Neuron (in vitro differentiated cells): ENCODE results near the gene DUSP1.

Source experiments
- H2AFZ ChIP-seq: one replicate; pipeline ENCODE4 v1.6.1; 2013; ENCODE audit warnings: low read depth, mild to moderate bottlenecking, inconsistent platforms, low read length, moderate library complexity
- H3K27me3 ChIP-seq: one replicate; pipeline ENCODE4 v1.6.1; 2013; ENCODE audit warnings: low read length; ENCODE audit not compliant: insufficient read depth
- H3K36me3 ChIP-seq: one replicate; pipeline ENCODE4 v1.6.1; 2013; ENCODE audit warnings: low read length; ENCODE audit not compliant: insufficient read depth
- H3K4me1 ChIP-seq: one replicate; pipeline ENCODE4 v1.6.1; 2013; ENCODE audit warnings: low read length; ENCODE audit not compliant: insufficient read depth
- H3K4me3 ChIP-seq: 2 replicates; pipeline ENCODE4 v1.5.1; 2013; ENCODE audit warnings: mild to moderate bottlenecking, low read length, moderate library complexity
- H3K9me3 ChIP-seq: one replicate; pipeline ENCODE4 v1.6.1; 2013; ENCODE audit warnings: low read length

DUSP1 gene

DNA sequence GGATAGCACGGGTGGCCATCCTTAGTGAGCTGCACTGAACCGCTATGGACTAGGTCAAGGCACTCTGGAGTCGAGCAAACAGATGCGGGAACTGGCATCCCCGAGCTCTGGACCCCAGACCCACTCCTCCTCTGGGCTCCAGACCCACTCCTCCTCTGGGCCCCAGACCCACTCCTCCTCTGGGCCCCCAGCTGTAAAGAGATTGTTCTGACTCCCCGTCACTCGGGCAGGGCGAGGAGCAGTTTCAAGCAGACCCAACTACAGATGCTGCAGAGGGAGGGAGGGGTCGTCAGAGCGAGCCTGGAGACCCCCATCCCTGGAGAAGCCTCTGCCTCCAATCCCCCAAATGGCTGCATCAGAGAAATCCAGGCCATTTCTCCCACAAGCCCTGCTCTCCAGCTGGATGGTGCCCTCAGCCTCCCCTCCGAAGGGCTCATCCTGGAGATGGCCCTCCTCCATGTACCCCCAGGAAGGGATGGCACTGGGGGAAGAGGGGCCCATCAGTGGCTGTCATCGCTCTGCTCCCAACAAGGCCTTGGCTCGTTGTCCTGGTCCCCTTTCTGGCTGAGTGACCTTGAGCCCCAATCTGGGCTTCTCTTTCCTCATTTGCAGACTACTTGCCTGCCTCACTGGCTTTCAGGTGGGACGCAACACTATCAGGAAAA, 38.7 kb downstream of the DUSP1 start:
- Histone ChIP-seq H3K4me3 (no peak overlapping the region), H3K9me3 (no peaks in the 10 kb centered on the region), H3K36me3 (no peaks in the 10 kb centered on the region), H2AFZ (no peak overlapping the region), H3K27me3 (peaks cover 27% of the 10 kb centered on the region), H3K4me1 (peaks cover 8% of the 10 kb centered on the region)

DNA sequence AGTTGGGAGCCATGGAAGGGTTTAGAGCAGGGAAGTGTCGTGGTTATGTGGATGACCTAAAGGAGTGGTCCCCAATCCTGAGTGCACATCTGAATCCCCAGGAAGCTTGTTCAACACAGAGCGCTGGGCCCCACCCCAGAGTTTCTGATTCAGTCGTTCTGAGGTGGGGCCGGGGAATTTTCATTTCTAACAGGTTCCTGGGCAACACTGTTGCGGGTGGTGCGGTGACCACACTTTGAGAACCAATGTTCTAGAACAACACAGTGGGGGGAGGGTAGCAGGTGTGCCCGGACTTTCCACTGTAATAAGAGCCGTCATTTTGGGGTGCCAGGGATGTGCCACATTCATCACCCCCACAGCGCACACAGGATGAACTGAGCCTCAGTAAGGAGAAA, 39.3 kb downstream of the DUSP1 start:
- Histone ChIP-seq H3K36me3 (no peaks in the 10 kb centered on the region), H3K4me3 (no peak overlapping the region), H3K9me3 (no peaks in the 10 kb centered on the region)

DNA sequence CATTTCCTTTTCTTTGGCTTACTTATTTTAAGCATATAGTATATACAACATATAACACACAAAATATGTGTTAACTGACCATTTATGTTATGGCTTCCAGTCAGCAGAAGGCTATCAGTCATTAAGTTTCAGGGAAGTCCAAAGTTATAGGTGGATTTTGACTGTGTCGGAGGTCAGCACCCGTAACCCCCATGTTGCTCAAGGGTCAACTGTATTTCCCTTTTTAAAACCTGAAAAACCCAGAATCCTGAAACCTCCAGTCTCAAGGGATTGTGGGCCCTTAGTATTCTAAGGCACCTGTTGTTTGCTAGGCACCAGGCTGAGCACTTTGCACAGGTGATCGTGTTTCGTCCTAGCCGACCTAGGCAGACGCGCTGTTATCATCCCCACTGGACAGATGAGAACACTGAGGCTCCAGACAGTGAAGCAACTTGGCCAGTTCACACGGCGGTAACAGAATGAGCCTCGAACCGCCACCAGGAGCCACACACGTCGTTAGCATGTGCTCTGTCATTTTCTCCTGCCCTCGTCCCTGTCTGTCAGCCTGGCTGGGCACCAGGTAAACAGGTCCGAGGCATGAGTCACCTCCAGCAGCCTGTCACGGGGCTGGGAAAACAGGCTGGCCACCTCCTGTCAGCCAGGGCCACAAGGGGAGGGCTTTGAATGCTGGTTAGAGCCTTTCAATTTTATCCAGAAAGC, 39.9 kb downstream of the DUSP1 start:
- no peak overlapping the region for H2AFZ ChIP-seq
- H3K36me3 ChIP-seq = no peaks in the 10 kb centered on the region
- H3K9me3 ChIP-seq = no peaks in the 10 kb centered on the region
- peaks cover 27% of the 10 kb centered on the region for H3K27me3 ChIP-seq
- H3K4me3 ChIP-seq = no peak overlapping the region
- H3K4me1 ChIP-seq = peaks cover under 1% of the 10 kb centered on the region

More for the DNA sequence above, 39.3 kb downstream of the DUSP1 start:
- H3K4me1 ChIP-seq = peaks cover 4% of the 10 kb centered on the region
- H3K27me3 ChIP-seq = peaks cover 27% of the 10 kb centered on the region
- no peak overlapping the region for H2AFZ ChIP-seq

DNA sequence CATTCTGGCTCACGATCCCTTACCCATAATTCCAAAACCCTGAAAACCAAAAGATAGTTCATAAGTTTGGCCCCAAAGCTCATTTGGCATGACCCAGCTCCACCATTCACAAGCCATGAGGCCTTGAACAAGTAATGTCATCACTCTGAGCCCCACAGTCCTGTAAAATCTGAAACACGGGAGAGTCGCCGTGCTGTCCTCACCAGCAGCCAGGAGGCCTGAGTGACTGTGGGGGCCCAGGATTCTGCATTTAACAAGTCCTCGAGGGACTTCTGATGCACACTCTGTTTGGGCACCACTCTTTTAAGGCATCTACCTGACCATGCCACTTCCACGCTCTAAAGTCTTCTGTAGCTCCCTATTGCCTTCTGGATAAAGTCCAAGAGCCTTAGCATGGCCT, 40.8 kb downstream of the DUSP1 start:
- Histone ChIP-seq H3K36me3 (no peaks in the 10 kb centered on the region), H3K27me3 (peaks cover 27% of the 10 kb centered on the region), H3K4me1 (no peaks in the 10 kb centered on the region), H3K9me3 (no peaks in the 10 kb centered on the region), H3K4me3 (no peak overlapping the region), H2AFZ (no peak overlapping the region)

DNA sequence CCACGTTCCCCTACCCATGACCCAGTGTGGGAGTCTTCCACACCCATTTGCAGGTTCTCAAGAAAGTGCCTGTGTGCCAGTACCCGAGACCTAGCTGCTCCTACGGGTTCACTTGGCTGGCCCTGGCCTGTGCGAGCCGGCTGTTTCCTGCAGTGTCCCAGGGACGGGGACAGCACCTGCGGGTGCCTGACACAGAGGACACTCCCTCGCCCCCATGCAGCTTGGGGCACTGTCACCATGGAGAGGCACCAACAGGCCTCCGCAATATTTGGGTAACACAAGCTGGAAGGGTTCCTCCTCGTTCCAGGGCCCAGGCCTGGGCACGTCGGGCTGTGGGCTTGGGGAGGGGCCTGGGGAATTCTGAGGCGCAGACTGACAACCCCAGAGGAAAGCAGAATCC, 41.4 kb downstream of the DUSP1 start:
- Histone ChIP-seq H3K27me3 (peaks cover 27% of the 10 kb centered on the region), H3K4me1 (no peaks in the 10 kb centered on the region), H3K9me3 (no peaks in the 10 kb centered on the region), H3K36me3 (no peaks in the 10 kb centered on the region), H2AFZ (no peak overlapping the region), H3K4me3 (no peak overlapping the region)

DNA sequence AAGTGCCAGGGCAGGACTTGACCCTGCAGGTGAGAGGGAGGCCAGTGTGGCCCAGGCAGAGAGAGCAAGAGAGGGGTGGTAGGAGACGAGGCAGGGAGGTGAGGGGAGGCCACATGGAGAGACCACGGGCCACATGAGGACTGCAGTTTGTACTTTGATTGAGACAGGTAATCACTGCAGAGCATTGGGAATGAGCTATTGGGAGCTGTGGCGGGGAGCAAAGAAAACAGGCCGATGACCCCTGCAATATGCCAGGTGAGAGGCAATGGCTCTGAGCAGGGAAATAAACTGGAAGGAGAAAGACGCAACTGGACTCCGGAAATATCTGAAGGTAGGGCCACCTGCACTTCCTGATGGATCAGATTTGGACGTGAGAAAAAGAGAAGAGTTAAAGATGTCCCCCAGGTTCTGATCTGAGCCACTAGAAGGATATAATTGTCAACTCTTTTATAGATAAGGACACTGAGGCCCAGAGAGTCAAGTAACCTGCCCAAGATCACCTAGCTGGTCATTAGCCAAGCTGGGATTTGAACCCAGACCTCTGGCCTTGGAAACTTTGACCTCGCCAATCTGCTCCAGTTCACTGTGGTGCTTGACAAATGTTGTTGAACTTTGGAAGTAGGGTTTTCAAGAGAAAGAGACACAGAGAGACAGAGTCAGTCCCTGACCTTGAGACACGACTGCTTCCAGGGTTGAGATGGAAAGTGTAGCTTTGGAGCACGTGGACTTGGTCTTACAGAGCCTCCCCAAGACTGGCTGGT, 42.3 kb downstream of the DUSP1 start:
- H3K27me3 ChIP-seq = peaks cover 24% of the 10 kb centered on the region

DNA sequence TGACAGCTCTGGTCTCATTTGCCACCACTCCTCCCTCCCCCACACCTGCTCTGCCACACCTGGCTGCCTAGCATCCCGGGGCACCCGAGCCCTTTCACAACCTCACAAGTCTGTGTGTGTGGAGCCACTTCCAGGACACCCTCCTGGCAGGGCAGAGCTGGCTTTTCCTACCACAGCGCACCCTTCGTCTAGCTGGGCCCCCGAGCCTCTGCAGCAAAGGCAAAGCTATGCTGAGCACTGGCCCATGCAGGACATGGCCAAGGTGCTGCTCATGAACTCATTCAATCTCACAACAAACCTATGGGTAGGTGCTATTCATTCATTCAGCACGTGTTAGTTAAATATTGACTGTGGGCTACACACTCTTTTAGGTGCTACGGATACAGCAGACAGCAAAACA, 43.4 kb downstream of the DUSP1 start:
- H3K27me3 ChIP-seq = peaks cover 16% of the 10 kb centered on the region
- H3K4me3 ChIP-seq = no peak overlapping the region
- H2AFZ ChIP-seq = no peak overlapping the region
- peaks cover 2% of the 10 kb centered on the region for H3K4me1 ChIP-seq
- H3K9me3 ChIP-seq = no peaks in the 10 kb centered on the region
- no peaks in the 10 kb centered on the region for H3K36me3 ChIP-seq

More for the DNA sequence above, 42.3 kb downstream of the DUSP1 start:
- H3K4me3 ChIP-seq = no peak overlapping the region
- no peaks in the 10 kb centered on the region for H3K9me3 ChIP-seq
- no peaks in the 10 kb centered on the region for H3K4me1 ChIP-seq
- H2AFZ ChIP-seq = no peak overlapping the region
- no peaks in the 10 kb centered on the region for H3K36me3 ChIP-seq

DNA sequence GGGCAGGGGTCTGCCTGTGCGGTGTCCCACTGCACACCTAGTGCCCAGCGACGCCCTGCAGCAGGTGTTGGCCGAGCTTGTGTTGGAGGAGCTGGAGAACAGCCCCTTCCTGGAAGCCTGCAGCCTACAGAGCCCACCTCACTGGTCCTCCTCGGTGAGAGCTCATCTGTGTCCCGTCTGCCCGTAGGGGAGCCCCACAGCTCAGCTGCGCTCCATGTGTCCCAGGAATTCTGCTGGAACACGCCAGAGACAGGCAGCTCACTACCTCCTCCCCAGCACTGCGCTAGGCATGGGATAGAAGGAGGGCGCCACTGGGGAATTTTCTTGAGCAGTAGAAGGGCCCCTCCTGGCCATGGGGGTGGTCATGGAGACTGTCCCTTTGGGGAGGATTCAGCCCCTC, 44.0 kb downstream of the DUSP1 start:
- H3K36me3 ChIP-seq = no peaks in the 10 kb centered on the region
- no peak overlapping the region for H2AFZ ChIP-seq
- no peaks in the 10 kb centered on the region for H3K9me3 ChIP-seq
- no peak overlapping the region for H3K4me3 ChIP-seq
- H3K27me3 ChIP-seq = peaks cover 13% of the 10 kb centered on the region
- peaks cover 2% of the 10 kb centered on the region for H3K4me1 ChIP-seq

DNA sequence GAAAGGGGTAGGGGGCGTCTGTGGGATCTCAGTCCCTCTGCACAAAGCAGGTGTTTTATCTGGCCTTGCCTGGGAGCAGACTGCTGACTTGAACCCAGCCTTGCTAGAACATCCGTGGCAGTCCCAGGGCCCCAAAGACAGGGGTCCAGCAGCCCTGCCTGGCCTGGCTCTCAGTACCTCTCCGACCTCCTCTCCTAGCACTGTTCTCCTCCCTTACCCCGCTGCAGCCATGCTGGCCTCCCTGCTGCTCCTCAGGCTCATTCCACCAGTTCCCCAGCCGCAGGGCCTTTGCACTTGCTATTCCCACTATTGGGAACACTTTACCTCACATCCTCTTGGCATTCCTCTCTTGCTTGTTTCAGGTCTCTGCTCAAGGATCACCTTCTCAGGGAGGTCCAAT, 45.2 kb downstream of the DUSP1 start:
- no peaks in the 10 kb centered on the region for H3K9me3 ChIP-seq
- no peak overlapping the region for H2AFZ ChIP-seq
- H3K36me3 ChIP-seq = no peaks in the 10 kb centered on the region
- H3K4me3 ChIP-seq = no peak overlapping the region
- peaks cover 13% of the 10 kb centered on the region for H3K27me3 ChIP-seq
- H3K4me1 ChIP-seq = peaks cover 2% of the 10 kb centered on the region

DNA sequence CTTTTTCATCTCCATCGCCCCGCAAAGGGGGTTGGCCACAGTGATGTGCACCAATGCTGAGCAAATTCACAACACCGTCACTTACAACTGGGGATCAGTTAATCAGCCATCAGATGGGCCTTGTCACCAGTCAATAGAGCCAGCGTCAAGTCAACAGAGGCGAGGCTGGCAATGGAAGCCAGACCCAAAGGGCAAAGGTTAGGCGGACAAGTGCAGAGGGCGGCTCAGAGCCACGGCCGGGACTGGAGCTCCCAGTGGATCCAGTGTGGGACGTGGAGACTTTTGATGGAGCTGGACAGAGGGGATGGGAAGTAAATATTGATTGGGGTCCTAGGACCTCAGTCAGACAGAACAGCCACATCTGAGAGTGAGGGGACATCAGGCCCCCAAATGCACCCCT, 45.7 kb downstream of the DUSP1 start:
- H3K4me3 ChIP-seq = no peak overlapping the region
- H2AFZ ChIP-seq = no peak overlapping the region
- H3K4me1 ChIP-seq = peaks cover 2% of the 10 kb centered on the region
- no peaks in the 10 kb centered on the region for H3K36me3 ChIP-seq
- no peaks in the 10 kb centered on the region for H3K9me3 ChIP-seq
- peaks cover 13% of the 10 kb centered on the region for H3K27me3 ChIP-seq

DNA sequence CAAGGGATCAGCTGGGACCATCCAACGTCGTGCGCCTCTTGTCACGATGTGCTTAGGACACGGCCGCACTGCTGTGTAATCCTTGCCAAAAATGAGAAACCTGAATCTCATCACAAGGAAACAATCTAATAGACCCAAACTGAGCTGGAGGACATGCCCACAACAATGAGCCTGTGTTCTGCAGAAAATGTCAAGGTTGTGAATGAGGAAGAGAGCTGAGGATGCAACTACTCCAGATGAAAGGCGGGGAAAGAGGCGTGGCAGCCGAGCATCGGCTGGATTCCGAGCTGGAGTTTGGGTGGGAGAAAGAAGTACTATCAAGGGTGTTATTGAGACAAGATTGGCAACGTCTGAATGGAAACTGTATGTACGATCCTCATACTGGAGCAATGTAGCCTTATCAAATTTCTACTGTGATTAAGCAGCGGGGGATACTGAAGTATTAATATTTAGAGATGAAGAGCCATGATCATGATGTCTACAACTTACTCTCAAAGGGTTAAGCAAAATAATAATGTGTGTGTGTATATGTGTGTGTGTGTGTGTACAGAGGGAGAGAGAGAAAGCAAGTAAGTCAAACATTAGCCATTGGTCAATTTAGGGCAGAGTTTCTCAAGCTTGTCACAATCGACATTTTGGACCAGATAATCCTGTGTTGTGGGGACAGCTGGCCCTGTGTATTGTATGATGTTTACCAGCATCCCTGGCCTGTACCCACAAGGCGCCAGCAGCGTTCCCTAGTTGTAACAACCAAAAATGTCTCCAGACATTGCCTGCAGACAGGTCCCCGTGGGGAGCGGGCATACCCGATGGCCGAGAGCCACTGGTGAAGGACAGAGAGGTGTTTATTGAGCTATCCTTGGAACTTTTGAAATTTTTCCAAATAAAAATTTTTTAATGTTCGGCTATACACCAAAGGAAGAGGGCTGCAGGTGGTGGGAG, 46.5 kb downstream of the DUSP1 start:
- no peak overlapping the region for H3K4me3 ChIP-seq
- H3K9me3 ChIP-seq = no peaks in the 10 kb centered on the region
- no peak overlapping the region for H2AFZ ChIP-seq
- peaks cover 2% of the 10 kb centered on the region for H3K4me1 ChIP-seq
- H3K36me3 ChIP-seq = no peaks in the 10 kb centered on the region
- H3K27me3 ChIP-seq = peaks cover 6% of the 10 kb centered on the region

DNA sequence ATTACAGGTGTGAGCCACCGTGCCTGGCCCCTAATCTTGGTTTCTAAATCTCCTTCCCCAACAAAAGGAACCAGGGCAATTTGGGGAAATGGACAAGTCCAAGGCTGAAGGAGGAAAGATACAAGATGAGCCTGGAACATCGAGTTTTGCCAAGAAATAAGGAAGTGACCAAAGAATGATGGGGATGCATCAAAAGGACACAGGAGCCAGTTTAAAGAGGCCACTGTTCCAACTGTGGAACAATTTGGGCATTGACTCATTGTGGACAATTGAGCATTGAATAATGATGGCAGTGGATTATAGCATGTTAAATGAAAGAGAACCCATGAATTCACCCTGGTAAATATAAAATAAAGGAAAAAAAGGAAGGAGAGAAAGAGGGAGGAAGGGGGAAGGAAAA, 47.5 kb downstream of the DUSP1 start:
- Histone ChIP-seq H3K27me3 (no peaks in the 10 kb centered on the region), H3K36me3 (no peaks in the 10 kb centered on the region), H3K9me3 (no peaks in the 10 kb centered on the region), H2AFZ (no peak overlapping the region), H3K4me3 (no peak overlapping the region), H3K4me1 (peaks cover 2% of the 10 kb centered on the region)
